COLO829 (cell line): ENCODE measurements around the gene LACRT.
A peak's percentile ranks its signal among the peaks of the same experiment; 100 is the strongest.
"Not testable (repeated sequence)": the region's sequence is repeated elsewhere in the genome, so short reads cannot be mapped to it uniquely, and the experiment has no call there.

Experiments used
- DNase-seq: peaks from one replicate; pipeline ENCODE4 v3.0.0; 2012; ENCODE audit warnings: low spot score

LACRT gene

DNA sequence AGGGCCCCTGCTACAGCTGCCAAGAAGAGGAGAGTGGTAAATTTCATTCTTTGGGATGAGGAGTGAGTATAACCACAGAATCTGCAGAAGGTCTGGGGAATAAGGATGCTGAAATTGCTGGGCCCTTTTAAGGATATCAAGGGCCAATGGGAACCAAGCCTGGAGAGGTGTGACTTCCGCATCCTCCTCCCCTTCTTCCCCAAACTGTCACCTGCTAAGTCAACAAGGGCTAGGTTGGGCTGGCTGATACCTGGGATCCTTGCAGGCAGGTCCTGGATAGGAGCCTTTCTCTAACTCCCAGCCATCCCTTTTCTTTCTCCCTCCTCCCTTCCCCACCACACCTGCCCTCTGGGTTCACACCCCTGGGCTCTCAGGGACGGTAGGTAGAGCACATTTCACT, at the start of gene LACRT:
Gene LACRT, minus strand, starts transcription at position 101 of the 400 bp plus-strand sequence. Its CDS starts 54 bp downstream, at position 47.
- no peak for DNase-seq

- no peak for DNase-seq
These were observed 48.7 kb upstream of the LACRT start for GRCh38 chr12:54683398-54683797.

DNA sequence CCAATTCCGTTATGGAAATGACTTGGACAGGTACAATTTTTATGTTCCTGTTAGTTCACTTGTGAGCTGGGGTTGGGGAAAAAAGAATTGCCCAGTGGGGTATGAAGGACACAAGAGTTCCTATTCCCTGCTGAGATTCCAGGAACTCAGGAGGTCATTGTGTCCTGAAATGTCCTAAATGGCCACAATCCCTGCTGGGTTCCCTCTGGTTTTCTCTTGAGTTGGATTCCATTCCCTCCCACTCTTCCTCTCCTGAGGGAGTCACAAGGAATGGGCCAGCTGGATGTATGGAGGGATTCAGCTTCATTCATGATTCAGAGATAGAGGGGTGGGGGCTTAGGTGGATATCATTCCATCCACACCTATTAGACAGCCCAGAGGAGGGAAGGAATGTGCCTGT, 48.0 kb upstream of the LACRT start:
- no peak for DNase-seq

DNA sequence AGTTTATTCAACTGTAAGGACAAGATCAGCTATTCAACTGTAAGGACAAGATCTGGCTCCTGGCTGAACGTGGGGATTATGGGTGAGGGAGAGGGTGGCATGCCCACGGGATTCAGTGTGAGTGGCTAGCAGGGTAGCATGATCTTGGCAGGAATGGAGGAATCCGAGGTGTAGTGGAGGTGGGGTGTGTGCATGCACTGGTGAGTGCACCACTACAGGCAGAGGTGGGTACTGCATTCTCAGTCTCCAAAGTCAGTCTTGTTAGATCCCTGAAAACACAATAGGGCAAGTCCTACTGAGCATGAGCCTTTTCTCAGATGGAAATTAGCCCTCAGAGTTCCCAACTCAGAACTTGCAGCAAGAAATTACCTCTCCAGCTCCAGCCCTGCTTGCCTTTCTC, 45.7 kb upstream of the LACRT start:
- DNase-seq, result peak; percentile 49

DNA sequence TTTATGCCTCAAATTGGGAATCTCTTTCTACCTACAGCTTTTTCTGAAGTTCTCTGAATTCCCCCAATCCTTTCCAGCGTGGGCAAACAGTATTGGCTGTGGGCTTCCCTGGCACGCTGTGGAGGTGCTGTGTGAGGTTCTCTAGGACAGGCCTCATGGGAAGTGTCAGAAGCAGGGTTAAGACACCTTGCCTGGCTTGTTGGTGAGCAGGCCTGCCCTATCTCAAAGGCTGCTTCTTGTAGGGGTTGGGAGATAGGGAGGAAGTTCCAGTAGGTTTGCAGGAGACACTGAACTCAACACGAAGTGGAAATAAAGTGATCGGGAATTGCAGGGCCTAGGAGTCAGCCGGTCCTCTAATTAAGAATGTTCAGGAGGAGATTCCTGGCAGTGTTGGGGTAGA, 43.4 kb upstream of the LACRT start:
- no peak for DNase-seq

DNA sequence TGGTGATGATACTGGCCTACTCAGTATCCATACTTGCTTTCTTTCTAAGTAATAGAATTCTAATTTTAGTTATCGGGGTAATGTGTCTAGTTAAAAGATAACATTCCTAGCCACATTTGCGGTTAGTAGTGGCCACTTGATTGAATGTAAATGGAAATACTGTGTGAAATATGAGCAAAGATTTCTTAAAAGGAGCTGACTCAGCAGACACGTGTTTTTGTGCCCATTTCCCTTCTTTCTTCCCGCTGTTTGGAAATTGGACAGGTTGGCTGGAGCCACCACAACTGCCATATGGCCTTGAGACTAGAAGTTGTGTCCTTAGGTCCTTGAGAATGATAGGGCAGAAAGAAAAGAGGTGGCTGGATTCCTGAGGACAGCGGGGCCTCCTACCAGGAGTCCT, 33.2 kb upstream of the LACRT start:
- DNase-seq, result no peak

- no peak for DNase-seq
These were observed 31.3 kb upstream of the LACRT start for GRCh38 chr12:54666008-54666407.

- DNase-seq, result not testable (repeated sequence)
These were observed 30.4 kb upstream of the LACRT start for GRCh38 chr12:54665022-54665635.

- no peak for DNase-seq
These were observed 28.9 kb upstream of the LACRT start for GRCh38 chr12:54663603-54664002.

GRCh38 chr12:54662026-54662425, 27.3 kb upstream of the LACRT start:
- DNase-seq, result no peak

GRCh38 chr12:54661048-54661447, 26.4 kb upstream of the LACRT start:
- no peak for DNase-seq

DNA sequence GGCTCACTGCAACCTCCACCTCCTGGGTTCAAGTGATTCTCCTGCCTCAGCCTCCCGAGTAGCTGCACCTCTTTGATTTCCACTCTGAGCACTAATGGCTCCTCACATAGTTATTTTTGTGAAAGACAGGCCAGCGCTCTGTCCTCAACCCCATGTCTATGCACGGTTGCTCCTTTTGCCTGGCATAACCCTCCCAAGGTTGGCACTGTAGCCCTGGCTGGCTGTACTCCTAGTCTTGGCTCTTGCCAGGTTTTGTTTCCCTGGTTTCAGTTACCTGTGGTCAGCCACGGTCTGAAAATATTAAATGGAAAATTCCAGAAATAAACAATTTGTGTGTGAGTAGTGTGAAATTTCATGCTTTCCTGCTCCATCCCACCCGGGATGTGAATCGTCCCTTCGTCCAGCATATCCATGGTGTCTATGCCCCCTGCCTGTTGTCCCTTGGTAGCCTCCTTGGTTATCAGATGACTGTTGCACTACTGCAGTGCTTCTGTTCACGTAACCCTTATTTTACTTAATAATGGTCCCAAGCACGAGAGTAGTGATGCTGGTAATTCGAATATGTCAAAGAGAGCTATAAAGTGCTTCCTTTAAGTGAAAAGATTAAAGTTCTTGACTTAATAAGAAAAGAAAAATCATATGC, 25.7 kb upstream of the LACRT start:
- DNase-seq, result no peak

DNA sequence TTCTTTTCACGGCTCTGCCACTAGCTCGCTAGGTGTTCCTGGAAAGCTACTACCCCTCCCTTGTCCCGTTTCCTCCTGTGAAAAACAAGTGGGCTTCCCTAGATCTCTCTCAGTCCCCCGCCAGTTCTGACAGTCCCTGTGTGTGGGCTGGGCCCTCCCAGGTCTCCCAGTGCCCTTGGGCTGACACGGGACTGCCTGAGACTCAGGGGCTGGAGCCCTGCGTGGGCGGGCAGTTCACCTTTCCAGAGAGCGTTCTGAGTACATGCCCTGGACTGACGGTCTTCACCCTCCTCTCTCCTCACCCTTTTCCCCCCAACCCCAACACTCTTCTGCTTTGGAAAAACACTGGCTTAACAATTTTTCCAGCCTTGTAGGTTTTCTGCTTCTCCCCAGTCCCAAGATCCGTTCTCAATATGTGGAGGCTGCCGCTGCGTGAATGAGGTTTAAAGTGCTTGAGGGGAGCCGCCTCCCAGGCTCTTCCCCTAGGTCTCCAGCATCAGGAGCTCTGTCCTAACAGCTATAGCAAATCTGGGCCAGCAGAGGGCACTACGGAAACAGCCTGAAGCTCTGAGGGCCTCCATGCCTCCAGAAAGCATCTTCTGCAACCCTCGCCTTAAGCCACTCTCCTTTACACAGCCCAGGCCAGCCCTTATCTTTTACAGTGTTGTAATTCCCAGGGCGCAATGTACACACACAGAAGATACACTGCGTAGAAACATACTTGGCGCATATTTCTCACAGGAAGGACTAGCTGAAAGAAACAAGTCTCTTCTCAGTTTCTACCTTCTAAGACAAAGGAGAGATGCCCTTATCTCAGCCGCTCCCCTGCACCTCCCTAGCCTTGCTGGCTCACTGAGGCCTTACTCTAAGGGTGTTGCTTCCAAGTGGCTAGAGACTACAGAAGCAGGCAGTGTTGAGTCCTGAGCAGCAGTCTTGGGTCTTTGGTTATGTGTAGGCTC, 23.9 kb upstream of the LACRT start:
- peak; percentile 71 for DNase-seq

DNA sequence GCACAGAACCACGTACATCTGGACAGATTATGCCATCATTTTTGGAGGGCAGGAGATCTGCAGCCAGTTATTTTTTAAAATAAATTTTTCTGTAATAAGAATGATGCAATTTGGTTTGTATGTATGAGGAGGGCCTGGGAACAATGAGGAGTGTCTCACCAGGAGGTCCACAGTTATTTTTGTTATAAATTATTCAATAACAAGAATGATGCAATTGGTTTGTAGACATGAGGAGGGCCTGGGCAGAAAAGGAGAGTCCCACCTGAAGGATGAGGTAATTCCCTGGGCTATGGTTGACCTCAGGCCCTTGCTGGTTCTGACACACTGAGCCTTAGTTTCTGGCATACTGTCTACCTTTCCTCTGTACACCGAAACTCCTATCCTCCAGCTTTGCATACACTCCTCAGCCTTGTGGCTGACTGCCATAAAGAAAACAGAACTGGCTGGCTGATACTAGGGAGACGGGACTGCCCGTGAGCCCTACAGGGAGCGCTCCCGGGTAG, 22.5 kb upstream of the LACRT start:
- DNase-seq, result no peak

DNA sequence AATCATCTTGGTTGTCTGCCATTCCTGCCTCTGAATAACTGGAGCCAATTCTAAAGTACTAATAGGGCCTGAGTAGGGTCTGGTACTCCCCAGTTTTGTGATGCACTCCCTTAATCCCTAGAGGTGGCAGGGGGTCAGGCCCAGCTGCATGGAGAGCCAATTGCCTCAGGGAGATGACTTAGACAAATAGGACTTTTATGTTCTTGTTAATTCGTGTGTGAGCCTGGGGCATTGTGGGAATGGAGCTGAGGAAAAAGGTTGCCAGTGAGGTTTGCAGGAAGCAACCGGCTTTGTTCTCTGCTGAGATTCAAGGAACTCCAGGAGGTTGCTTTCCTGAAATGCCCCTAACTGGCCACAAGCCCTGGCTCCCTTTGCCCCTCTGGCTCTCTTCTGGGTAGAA, 20.2 kb upstream of the LACRT start:
- DNase-seq, result no peak

GRCh38 chr12:54653025-54653424, 18.3 kb upstream of the LACRT start:
- DNase-seq, result no peak

DNA sequence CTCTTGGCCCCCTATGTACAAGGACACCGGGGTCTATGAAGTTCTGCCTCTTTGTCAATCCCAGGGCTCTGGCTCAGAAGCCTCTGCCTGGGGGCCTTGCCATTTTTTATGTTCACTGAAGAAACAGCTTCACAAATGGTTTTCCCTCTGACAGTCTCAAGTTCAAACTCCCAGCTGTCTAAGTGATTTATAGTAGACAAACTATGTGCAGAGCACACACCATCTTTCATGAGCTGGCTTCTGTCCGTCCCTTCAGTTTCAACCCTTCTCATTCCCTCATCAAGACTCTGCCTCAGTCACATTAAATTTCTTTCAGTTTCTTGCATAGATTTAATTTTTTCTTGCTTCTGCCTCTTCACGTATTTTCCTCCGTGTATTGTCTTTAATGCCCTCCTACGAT, 16.2 kb upstream of the LACRT start:
- DNase-seq, result no peak

GRCh38 chr12:54650409-54650808, 15.7 kb upstream of the LACRT start:
- no peak for DNase-seq

DNA sequence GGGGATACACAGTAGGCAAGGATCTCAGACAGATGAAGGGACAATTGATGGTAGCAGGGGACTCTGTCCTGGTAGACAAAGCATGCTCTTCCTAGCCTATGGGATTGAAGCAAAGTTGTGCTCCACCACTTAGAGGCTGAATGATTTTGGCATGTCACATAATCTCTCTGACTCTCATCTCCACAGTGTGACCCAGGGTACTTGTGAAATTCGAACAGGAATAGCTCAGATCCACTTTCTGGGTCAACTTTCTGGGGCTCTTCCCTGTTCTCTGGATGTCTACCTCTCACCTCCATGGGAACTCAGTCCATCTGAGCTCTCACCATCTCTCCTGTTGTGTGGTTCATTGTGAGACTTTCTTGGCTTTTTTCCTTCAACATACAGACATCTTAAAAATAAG, 15.1 kb upstream of the LACRT start:
- no peak for DNase-seq

GRCh38 chr12:54648265-54648664, 13.6 kb upstream of the LACRT start, which contains the start of gene DCD:
Gene DCD, minus strand, starts transcription at chr12:54648365. Its CDS starts 62 bp downstream, at chr12:54648303.
- no peak for DNase-seq

- DNase-seq, result no peak
These were observed 6.9 kb upstream of the LACRT start for GRCh38 chr12:54641554-54641953.

DNA sequence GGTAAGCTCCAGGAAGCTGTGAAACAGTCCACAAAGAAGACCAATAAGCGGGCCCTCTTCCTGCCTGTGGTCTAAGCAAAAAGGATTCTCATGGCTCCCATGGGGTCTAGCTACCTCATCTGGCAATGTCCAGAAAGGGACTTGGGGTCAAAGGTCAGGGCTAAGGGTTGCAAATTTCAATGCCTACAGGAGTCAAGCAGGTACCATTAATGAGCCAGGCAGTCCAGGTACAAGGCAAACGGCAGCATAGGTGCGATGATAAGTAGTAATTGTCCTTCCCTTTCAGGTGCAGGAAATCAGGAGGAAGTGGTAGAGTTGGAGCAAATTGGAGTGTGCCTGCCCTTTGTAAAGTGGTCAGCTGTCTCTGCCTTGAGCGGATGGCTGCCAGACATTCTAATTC, 6.4 kb upstream of the LACRT start:
- DNase-seq, result no peak

DNA sequence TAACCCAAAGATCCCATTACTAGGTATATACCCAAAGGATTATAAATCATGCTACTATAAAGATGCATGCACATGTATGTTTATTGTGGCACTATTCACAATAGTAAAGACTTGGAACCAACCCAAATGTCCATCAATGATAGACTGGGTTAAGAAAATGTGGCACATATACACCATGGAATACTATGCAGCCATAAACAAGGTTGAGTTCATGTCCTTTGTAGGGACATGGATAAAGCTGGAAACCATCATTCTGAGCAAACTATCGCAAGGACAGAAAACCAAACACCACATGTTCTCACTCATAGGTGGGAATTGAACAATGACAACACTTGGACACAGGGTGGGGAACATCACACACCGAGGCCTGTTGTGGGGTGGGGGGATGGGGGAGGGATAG, 4.4 kb upstream of the LACRT start:
- not testable (repeated sequence) for DNase-seq
